Activated B cell treated with CpG ODN at 0.5 μM for 24 hours (primary cell): ENCODE results near the gene CNNM2. TPM values are rescaled to one million over a fixed set of nuclear protein-coding genes. Genes with fewer than 3 reads are reported as not detected.
A peak's percentile ranks its signal among the peaks of the same experiment; 100 is the strongest.
"Not testable (repeated sequence)": the region's sequence is repeated elsewhere in the genome, so short reads cannot be mapped to it uniquely, and the experiment has no call there.

ENCODE experiments used
- ATAC-seq: fragments of 200-7000 bp; cut with Tn5 transposase; one replicate; pipeline ENCODE4 v1.10.0; 2021; ENCODE audit warnings: low read depth, mild to moderate bottlenecking, moderate library complexity
- CTCF ChIA-PET: fragments of 350-600 bp; sonication (Branson Sonifier 250); formaldehyde crosslinking; loops from one replicate; lab custom pipeline; 2021; ENCODE audit warnings: antibody characterized with exemption; lab: Charles Lee
- POLR2A ChIA-PET: fragments of 350-600 bp; sonication (Branson Sonifier 250); formaldehyde crosslinking; loops from one replicate; lab custom pipeline; 2021; ENCODE audit warnings: antibody characterized with exemption; lab: Charles Lee
- DNase-seq: peaks from one replicate; pipeline ENCODE4 v3.0.0; 2022
- H3K27ac Mint-ChIP-seq: one replicate; pipeline ENCODE4 v1.8.0; 2020; ENCODE audit warnings: mixed read lengths
- H3K27me3 Mint-ChIP-seq: one replicate; pipeline ENCODE4 v1.8.0; 2021; ENCODE audit warnings: mixed read lengths
- H3K36me3 Mint-ChIP-seq: one replicate; pipeline ENCODE4 v1.8.0; 2021; ENCODE audit warnings: low read depth, mixed read lengths
- H3K4me1 Mint-ChIP-seq: one replicate; pipeline ENCODE4 v1.8.0; 2021; ENCODE audit warnings: mixed read lengths
- H3K4me3 Mint-ChIP-seq: one replicate; pipeline ENCODE4 v1.8.0; 2020; ENCODE audit warnings: mild to moderate bottlenecking, mixed read lengths
- H3K9me3 Mint-ChIP-seq: one replicate; pipeline ENCODE4 v1.8.0; 2020; ENCODE audit warnings: mixed read lengths
- intact Hi-C: fragments of 100-400 bp; cut with micrococcal nuclease; formaldehyde crosslinking; loops from one replicate; pipeline ENCODE4 v1.15.1; 2024
- total RNA-seq: library from RNA; stranded (reverse); gene quantifications from 2 replicates; pipeline ENCODE4 v1.2.3, GENCODE V29; 2022
- TF ChIP-seq, protein P1 (sequence below): fragments of 200-600 bp; IDR thresholded peaks from one replicate; pipeline ENCODE4 v1.8.0; 2022; ENCODE audit warnings: antibody characterized with exemption, mild to moderate bottlenecking

The CNNM2 gene
- total RNA-seq, 1 donor from 2014 or later = 7.3 TPM

DNA sequence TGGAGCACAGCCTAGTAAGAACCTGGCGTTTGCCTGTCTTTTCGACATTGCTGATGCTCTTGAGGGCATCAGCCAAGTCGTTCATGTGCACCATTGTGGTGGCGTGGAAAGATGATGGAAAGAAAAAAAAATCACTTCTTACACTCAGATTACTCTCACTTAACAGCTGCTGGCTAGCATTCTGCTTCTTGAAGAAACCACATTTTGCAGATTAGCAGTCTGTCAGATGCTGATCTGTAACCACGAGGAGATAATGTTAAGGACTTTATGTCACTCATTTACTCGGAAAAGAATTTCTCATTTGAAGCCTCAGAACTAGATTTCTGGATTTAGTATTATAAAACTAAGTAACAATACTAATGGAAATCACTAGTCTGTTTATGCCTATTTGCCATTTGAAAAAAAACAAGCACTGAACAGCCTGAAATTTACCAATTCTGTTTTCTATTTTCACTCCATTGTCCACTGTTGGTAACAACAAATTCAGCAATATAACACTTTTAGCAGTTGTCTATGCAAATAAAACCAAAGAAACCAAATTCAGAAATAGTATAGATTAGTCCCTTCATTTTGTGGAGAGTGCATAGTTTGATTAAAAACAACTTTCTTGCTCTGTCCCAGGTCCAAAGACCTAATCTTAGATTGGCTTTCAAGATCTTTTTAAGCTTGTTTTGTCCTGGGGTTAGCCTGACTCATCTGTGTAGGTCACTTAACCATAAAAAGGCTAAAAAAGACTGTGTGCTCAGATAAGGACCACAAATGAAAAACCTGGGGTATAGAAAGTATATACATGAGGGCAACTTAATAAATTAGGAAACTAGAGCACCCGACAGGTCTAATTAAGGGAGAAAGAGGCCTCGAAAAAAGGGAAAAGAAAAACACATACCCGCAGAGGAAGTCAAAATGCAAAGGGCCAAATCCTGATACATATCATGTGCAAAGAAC is 207.5 kb downstream of the CNNM2 start:
- no peaks in the 10 kb centered on the region for H3K9me3 Mint-ChIP-seq
- H3K27me3 Mint-ChIP-seq = no peaks in the 10 kb centered on the region
- peaks cover 21% of the 10 kb centered on the region for H3K36me3 Mint-ChIP-seq
- no peak for DNase-seq
- H3K27ac Mint-ChIP-seq = peak overlapping the region; percentile 56
- TF ChIP-seq, protein P1, sequence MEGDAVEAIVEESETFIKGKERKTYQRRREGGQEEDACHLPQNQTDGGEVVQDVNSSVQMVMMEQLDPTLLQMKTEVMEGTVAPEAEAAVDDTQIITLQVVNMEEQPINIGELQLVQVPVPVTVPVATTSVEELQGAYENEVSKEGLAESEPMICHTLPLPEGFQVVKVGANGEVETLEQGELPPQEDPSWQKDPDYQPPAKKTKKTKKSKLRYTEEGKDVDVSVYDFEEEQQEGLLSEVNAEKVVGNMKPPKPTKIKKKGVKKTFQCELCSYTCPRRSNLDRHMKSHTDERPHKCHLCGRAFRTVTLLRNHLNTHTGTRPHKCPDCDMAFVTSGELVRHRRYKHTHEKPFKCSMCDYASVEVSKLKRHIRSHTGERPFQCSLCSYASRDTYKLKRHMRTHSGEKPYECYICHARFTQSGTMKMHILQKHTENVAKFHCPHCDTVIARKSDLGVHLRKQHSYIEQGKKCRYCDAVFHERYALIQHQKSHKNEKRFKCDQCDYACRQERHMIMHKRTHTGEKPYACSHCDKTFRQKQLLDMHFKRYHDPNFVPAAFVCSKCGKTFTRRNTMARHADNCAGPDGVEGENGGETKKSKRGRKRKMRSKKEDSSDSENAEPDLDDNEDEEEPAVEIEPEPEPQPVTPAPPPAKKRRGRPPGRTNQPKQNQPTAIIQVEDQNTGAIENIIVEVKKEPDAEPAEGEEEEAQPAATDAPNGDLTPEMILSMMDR = no peak
- H3K4me1 Mint-ChIP-seq = peaks cover 14% of the 10 kb centered on the region
- intact Hi-C loops = no loop called here
- ChIA-PET CTCF (no interaction called here), POLR2A (no interaction called here)
- no peak for ATAC-seq
- no peak overlapping the region for H3K4me3 Mint-ChIP-seq

DNA sequence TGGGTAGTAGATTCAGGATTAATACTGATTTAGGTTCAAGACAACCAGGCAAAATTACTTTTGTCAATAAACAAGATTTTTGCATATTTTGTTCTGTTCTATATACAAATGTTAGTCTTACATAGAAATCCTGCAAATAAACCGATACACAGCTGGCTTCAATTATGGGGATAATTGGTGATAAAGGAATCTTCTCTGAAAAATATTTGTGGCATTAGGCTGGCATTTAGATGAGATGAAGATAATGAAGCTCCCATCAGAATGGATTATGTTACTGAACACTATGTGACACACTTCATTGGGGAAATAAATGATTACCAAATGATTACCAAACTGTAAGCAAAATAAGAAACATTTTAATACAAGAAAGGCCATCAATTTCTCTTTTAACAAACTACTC is 209.1 kb downstream of the CNNM2 start:
- H3K4me3 Mint-ChIP-seq = no peak overlapping the region
- POLR2A ChIA-PET = interaction anchor here (0.5 kb wide), 1 partner anchor 482 kb away, joined by 6 read pairs; no protein-coding TSS in a partner anchor
- CTCF ChIA-PET = interaction anchor here (1.2 kb wide), 1 partner anchor 117 kb away, joined by 3 read pairs; no protein-coding TSS in a partner anchor

DNA sequence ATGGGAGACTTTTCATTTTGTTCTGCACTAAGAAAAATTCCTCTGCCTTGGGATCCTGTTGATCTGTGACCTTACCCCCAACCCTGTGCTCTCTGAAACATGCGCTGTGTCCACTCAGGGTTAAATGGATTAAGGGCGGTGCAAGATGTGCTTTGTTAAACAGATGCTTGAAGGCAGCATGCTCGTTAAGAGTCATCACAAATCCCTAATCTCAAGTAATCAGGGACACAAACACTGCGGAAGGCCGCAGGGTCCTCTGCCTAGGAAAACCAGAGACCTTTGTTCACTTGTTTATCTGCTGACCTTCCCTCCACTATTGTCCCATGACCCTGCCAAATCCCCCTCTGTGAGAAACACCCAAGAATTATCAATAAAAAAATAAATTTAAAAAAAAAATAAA is 212.1 kb downstream of the CNNM2 start:
- CTCF ChIA-PET, DNase-seq, H3K27ac Mint-ChIP-seq, H3K9me3 Mint-ChIP-seq, POLR2A ChIA-PET, H3K4me3 Mint-ChIP-seq, ATAC-seq, H3K27me3 Mint-ChIP-seq: not testable (repeated sequence)
- intact Hi-C loops = loop anchor here (10.0 kb wide), 1 partner anchor 115 kb away; the partner anchor contains the start of gene RPEL1
- peaks cover 34% of the 10 kb centered on the region for H3K4me1 Mint-ChIP-seq
- H3K36me3 Mint-ChIP-seq = peaks cover 51% of the 10 kb centered on the region

More for the DNA sequence above, 209.1 kb downstream of the CNNM2 start:
- TF ChIP-seq, protein P1 = no peak
- Mint-ChIP-seq H3K27me3 (no peaks in the 10 kb centered on the region), H3K9me3 (no peaks in the 10 kb centered on the region), H3K36me3 (peaks cover 34% of the 10 kb centered on the region), H3K27ac (no peak overlapping the region), H3K4me1 (peaks cover 14% of the 10 kb centered on the region)
- no peak for ATAC-seq
- intact Hi-C loops = no loop called here
- no peak for DNase-seq

DNA sequence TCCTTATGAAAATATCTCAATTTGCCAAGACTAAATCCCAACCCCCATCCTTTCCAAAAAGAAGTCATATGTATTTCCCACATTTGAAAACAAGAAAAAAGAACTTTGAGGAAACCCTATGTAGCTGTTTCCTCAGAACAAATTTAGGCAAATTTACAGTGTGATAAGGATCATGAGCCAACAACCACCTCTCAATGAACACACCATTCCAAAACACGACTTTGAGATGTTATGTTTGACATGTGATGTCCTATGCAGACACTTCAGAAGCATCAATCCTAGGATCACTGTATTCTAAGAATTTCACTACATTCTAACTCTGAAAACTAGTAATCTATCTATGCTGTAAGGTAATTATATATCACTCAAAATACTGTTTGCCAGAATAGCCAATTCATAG is 212.8 kb downstream of the CNNM2 start:
- no peak overlapping the region for H3K4me3 Mint-ChIP-seq

DNA sequence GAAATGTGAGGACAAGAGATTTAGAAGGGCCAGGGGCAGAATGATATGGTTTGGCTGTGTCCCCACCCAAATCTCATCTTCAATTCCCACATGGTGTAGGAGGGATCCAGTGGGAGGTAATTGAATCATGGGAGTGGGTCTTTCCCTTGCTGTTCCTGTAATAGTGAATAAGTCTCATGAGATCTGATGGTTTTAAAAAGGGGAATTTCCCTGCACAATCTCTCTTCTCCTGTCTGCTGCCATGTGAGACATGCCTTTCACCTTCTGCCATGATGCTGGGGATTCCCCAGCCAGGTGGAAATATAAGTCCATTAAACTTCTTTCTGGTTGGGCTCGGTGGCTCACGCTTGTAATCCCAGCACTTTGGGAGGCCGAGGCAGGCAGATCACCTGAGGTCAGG is 217.1 kb downstream of the CNNM2 start:
- POLR2A ChIA-PET = interaction anchor here (1.7 kb wide), 1 partner anchor 58 kb away, joined by 5 read pairs; the partner anchor contains the start of gene NT5C2
- H3K27ac Mint-ChIP-seq = peak overlapping the region; percentile 78
- H3K36me3 Mint-ChIP-seq = peaks cover 68% of the 10 kb centered on the region
- intact Hi-C loops = loop anchor here (2.0 to 10.0 kb wide), 2 partner anchors 58 to 110 kb away; partner anchors contain the start of genes NT5C2 and RPEL1
- H3K27me3 Mint-ChIP-seq, DNase-seq, H3K9me3 Mint-ChIP-seq, H3K4me3 Mint-ChIP-seq, CTCF ChIA-PET: not testable (repeated sequence)
- ATAC-seq = peak; percentile 79
- H3K4me1 Mint-ChIP-seq = peaks cover 28% of the 10 kb centered on the region

More for the DNA sequence above, 212.8 kb downstream of the CNNM2 start:
- H3K9me3 Mint-ChIP-seq = no peaks in the 10 kb centered on the region
- intact Hi-C loops = loop anchor here (10.0 kb wide), 1 partner anchor 114 kb away; the partner anchor contains the start of gene RPEL1
- no peaks in the 10 kb centered on the region for H3K27me3 Mint-ChIP-seq
- peaks cover 33% of the 10 kb centered on the region for H3K4me1 Mint-ChIP-seq
- POLR2A ChIA-PET = no interaction called here
- CTCF ChIA-PET = no interaction called here
- ATAC-seq (no peak), DNase-seq (no peak)
- TF ChIP-seq, protein P1 = no peak
- H3K27ac Mint-ChIP-seq = no peak overlapping the region
- peaks cover 51% of the 10 kb centered on the region for H3K36me3 Mint-ChIP-seq

DNA sequence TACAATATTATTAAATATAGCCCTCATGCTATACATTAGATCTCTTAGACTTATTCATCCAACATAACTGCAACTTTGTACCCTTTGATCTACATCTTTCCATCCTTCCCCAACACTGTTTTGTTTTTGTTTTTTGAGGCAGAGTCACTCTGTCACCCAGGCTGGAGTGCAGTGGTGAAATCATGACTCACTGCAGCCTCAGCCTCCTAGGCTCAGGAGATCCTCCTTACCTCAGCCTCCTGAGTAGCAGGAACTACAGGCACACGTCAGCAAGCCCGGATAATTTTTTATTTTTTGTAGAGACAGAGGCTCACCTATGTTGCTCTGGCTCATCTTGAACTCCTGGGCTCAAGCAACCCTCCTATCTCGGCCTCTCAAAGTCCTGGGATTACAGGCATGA is 221.7 kb downstream of the CNNM2 start:
- TF ChIP-seq, protein P1 = no peak
- no peak for ATAC-seq
- H3K27me3 Mint-ChIP-seq = no peaks in the 10 kb centered on the region
- H3K36me3 Mint-ChIP-seq = peaks cover 52% of the 10 kb centered on the region
- CTCF ChIA-PET = no interaction called here
- no peak overlapping the region for H3K4me3 Mint-ChIP-seq
- POLR2A ChIA-PET = no interaction called here
- intact Hi-C loops = loop anchor here (10.0 kb wide), 1 partner anchor 105 kb away; the partner anchor contains the start of gene RPEL1
- DNase-seq = no peak
- H3K4me1 Mint-ChIP-seq = peaks cover 11% of the 10 kb centered on the region
- H3K27ac Mint-ChIP-seq = no peak overlapping the region
- H3K9me3 Mint-ChIP-seq = no peaks in the 10 kb centered on the region
